Activated CD4-positive, alpha-beta T cell treated with anti-CD3 and anti-CD28 coated beads, Interleukin-2, Interleukin-4, amounts not matched to agents 100 ng/mL and 50 ng/mL, durations not matched to agents 16 hours and 8 hours (primary cell): ENCODE results near the gene LHPP.

ENCODE experiments used
- DNase-seq: peaks from one replicate; pipeline ENCODE4 v3.0.0-alpha.2; 2020; ENCODE audit warnings: low spot score

Gene LHPP

GRCh38 chr10:124596116-124596785 is 134.6 kb downstream of the LHPP start:
- DNase-seq = no peak

GRCh38 chr10:124596962-124597845 is 135.6 kb downstream of the LHPP start:
- DNase-seq = no peak

- no peak for DNase-seq
Measured at GRCh38 chr10:124597846-124598165, 136.2 kb downstream of the LHPP start.

GRCh38 chr10:124598196-124598595 is 136.6 kb downstream of the LHPP start:
- DNase-seq = no peak

- DNase-seq = no peak
Measured at GRCh38 chr10:124598773-124599587, 137.4 kb downstream of the LHPP start.

GRCh38 chr10:124599588-124600050 is 138.0 kb downstream of the LHPP start:
- DNase-seq = no peak

- no peak for DNase-seq
Measured at GRCh38 chr10:124600051-124600880, 138.6 kb downstream of the LHPP start.

GRCh38 chr10:124601016-124601415 is 139.4 kb downstream of the LHPP start:
- no peak for DNase-seq

- no peak for DNase-seq
Measured at GRCh38 chr10:124601431-124602120, 140.0 kb downstream of the LHPP start.

GRCh38 chr10:124602121-124602561 is 140.5 kb downstream of the LHPP start:
- no peak for DNase-seq

- no peak for DNase-seq
Measured at GRCh38 chr10:124602646-124603365, 141.2 kb downstream of the LHPP start.

- DNase-seq = no peak
Measured at GRCh38 chr10:124603376-124604213, 142.0 kb downstream of the LHPP start.

- no peak for DNase-seq
Measured at GRCh38 chr10:124604214-124605000, 142.8 kb downstream of the LHPP start.

GRCh38 chr10:124605001-124605370 is 143.4 kb downstream of the LHPP start:
- DNase-seq = no peak

GRCh38 chr10:124605481-124605855 is 143.8 kb downstream of the LHPP start:
- no peak for DNase-seq

- DNase-seq = no peak
Measured at GRCh38 chr10:124605856-124606812, 144.5 kb downstream of the LHPP start.

GRCh38 chr10:124606822-124607221 is 145.2 kb downstream of the LHPP start:
- DNase-seq = no peak
